Vagina (tissue), 2 donors: ENCODE measurements around the gene BTG2.

Experiments
- POLR2A ChIP-seq, 2 donors: fragments of 450-650 bp; IDR thresholded peaks; one replicate each; pipeline ENCODE4 v1.6.1; 2017; ENCODE audit warnings: antibody characterized with exemption in 2 of 2, mild to moderate bottlenecking in 2 of 2, moderate library complexity in 2 of 2
- TF ChIP-seq, protein P1 (sequence below), 3 experiments: fragments of 450-650 bp in 2 of 3; fragments of 200-600 bp in 1 of 3; sonication (generic) in 1 of 3; IDR thresholded peaks; one replicate each; pipeline ENCODE4 v1.5.1; 2017 to 2019; ENCODE audit warnings: antibody characterized with exemption in 3 of 3, mild to moderate bottlenecking in 2 of 3, moderate library complexity in 2 of 3

DNA sequence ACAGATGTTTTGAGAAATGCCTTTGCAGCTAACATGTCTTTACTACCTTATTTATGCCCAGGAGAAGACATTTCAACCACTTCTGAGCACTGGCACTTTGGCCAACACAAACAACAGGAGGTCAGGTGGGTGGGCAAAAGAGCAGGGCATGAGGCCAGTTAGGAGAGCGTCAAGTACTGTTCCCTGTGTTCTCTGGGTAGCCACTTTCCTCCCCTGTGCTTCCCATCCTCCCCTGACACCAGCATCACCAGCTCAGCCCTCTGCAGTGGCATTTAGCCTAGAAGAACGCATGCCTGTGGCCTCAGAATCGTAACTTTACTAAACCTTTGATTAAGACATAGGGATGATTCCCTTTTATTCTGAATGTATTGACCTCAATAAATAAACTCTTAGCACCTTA lies 18.3 kb downstream of the BTG2 start:
- TF ChIP-seq, protein P1, sequence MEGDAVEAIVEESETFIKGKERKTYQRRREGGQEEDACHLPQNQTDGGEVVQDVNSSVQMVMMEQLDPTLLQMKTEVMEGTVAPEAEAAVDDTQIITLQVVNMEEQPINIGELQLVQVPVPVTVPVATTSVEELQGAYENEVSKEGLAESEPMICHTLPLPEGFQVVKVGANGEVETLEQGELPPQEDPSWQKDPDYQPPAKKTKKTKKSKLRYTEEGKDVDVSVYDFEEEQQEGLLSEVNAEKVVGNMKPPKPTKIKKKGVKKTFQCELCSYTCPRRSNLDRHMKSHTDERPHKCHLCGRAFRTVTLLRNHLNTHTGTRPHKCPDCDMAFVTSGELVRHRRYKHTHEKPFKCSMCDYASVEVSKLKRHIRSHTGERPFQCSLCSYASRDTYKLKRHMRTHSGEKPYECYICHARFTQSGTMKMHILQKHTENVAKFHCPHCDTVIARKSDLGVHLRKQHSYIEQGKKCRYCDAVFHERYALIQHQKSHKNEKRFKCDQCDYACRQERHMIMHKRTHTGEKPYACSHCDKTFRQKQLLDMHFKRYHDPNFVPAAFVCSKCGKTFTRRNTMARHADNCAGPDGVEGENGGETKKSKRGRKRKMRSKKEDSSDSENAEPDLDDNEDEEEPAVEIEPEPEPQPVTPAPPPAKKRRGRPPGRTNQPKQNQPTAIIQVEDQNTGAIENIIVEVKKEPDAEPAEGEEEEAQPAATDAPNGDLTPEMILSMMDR (IDR thresholded peaks at IDR 0.05) = no peak
- TF ChIP-seq POLR2A (IDR thresholded peaks at IDR 0.05) = no peak
